A549 (cell line): ENCODE data around the gene CHST10. TPM values are rescaled to one million over a fixed set of nuclear protein-coding genes. Genes with fewer than 3 reads are reported as not detected.

Source experiments
- ATAC-seq, 2 experiments: fragments of 200-7000 bp in 1 of 2; fragments of >200 bp in 1 of 2; cut with Nextera tagmentation in 1 of 2; cut with Tn5 transposase in 1 of 2; 3 replicates each; pipeline versions ENCODE4 v1.8.0 to v1.9.1; 2018 to 2020; ENCODE audit warnings: mild to moderate bottlenecking in 1 of 2, moderate library complexity in 1 of 2
- CTCF ChIA-PET: fragments of 300-600 bp; sonication (Branson Sonifier 250); formaldehyde crosslinking; extraction: SDS; loops from one replicate; lab custom pipeline; 2021; ENCODE audit warnings: antibody characterized with exemption, inconsistent platforms; lab: Yijun Ruan, JAX
- POLR2A ChIA-PET: fragments of 350-600 bp; formaldehyde crosslinking; extraction: SDS; loops from one replicate; lab custom pipeline; 2021; ENCODE audit warnings: antibody characterized with exemption, inconsistent platforms; lab: Yijun Ruan, JAX
- DNase-seq, 2 experiments: peaks; one replicate each; pipeline versions ENCODE4 v3.0.0 to v3.0.0-alpha.2; 2011 to 2016; ENCODE audit warnings: low read depth in 1 of 2, low spot score in 1 of 2
- FAIRE-seq: peaks from 2 replicates; lab custom pipeline; 2011; peaks lifted over from hg19 to GRCh38; lab: Jason Lieb, UNC
- H3K27ac ChIP-seq, 2 experiments: fragments of >200 bp; sonication (Bioruptor Twin); formaldehyde crosslinking; 3 replicates each; pipeline ENCODE4 v1.5.1; 2016 to 2017
- H3K4me1 ChIP-seq: fragments of >200 bp; sonication (Bioruptor Twin); formaldehyde crosslinking; 3 replicates; pipeline ENCODE4 v1.6.1; 2016
- H3K4me2 ChIP-seq: fragments of >200 bp; sonication (Bioruptor Twin); formaldehyde crosslinking; 3 replicates; pipeline ENCODE4 v1.6.1; 2016
- H3K4me3 ChIP-seq: fragments of >200 bp; sonication (Bioruptor Twin); formaldehyde crosslinking; 3 replicates; pipeline ENCODE4 v1.5.1; 2016
- H3K9me3 ChIP-seq: fragments of >200 bp; sonication (Bioruptor Twin); formaldehyde crosslinking; 3 replicates; pipeline ENCODE4 v1.6.1; 2016
- CBX8 ChIP-seq: fragments of 200-600 bp; sonication (generic); IDR thresholded peaks from 2 replicates; pipeline ENCODE4 v1.6.1; 2016
- HOXB5 ChIP-seq: fragments of 250-450 bp; sonication (Bioruptor Pico); IDR thresholded peaks from 2 replicates; pipeline ENCODE4 v1.5.0; 2020; ENCODE audit warnings: mild to moderate bottlenecking, moderate library complexity
- KDM5A ChIP-seq: fragments of 200-600 bp; sonication (generic); IDR thresholded peaks from 2 replicates; pipeline ENCODE4 v1.6.1; 2016; ENCODE audit warnings: antibody characterized with exemption, mild to moderate bottlenecking
- NPAS2 ChIP-seq: fragments of 250-450 bp; sonication (Bioruptor Pico); IDR thresholded peaks from 2 replicates; pipeline ENCODE4 v1.8.0; 2022; ENCODE audit warnings: mild to moderate bottlenecking, moderate library complexity, borderline replicate concordance
- NR3C1 ChIP-seq: fragments of >200 bp; sonication (Bioruptor Twin); formaldehyde crosslinking; IDR thresholded peaks from 3 replicates; pipeline ENCODE4 v1.6.1; 2017
- POLR2A ChIP-seq: IDR thresholded peaks from 2 replicates; pipeline ENCODE4 v1.6.1; 2012; ENCODE audit warnings: mild to moderate bottlenecking, low read length
- POLR2AphosphoS2 ChIP-seq: conservative IDR thresholded peaks from 2 replicates; pipeline ENCODE4 v1.6.1; 2012; ENCODE audit warnings: low read length, improper control_type of control experiment, inconsistent platforms
- RCOR1 ChIP-seq: fragments of 150-350 bp; IDR thresholded peaks from 2 replicates; pipeline ENCODE4 v1.6.1; 2014; ENCODE audit warnings: antibody characterized with exemption, low read length, low read depth
- SMC3 ChIP-seq: fragments of >200 bp; sonication (Bioruptor Twin); formaldehyde crosslinking; IDR thresholded peaks from 3 replicates; pipeline ENCODE4 v1.6.1; 2018; ENCODE audit warnings: inconsistent platforms
- WGBS: methylation state at CpG from one replicate; pipeline ENCODE4 v1.1.6; 2017; ENCODE audit errors: missing lambda C conversion rate; 5-methylcytosine and 5-hydroxymethylcytosine counted together
- polyA plus RNA-seq, 4 experiments: library from polyadenylated mRNA; depleted of rRNA in 3 of 4; stranded (reverse); fragments of >200 nt; fragmentation: RNase III in 1 of 4; extraction: RNeasy Plus Mini Kit Qiagen cat#74134 plus additional on column Dnase treatment in 1 of 4; gene quantifications; 2 replicates in 3 of 4; 3 replicates in 1 of 4; pipeline ENCODE4 v1.2.3, GENCODE V29; 2011 to 2017
- TF ChIP-seq, protein P1 (sequence below): fragments of >200 bp; sonication (Bioruptor Twin); formaldehyde crosslinking; IDR thresholded peaks from 3 replicates; pipeline ENCODE4 v1.5.1; 2016
- TF ChIP-seq, protein P2 (sequence below): fragments of 250-450 bp; sonication (Bioruptor Pico); IDR thresholded peaks from 2 replicates; pipeline ENCODE4 v1.5.0; 2021; ENCODE audit warnings: mild to moderate bottlenecking, moderate library complexity, borderline replicate concordance
- TF ChIP-seq, protein P3 (sequence below): IDR thresholded peaks from 2 replicates; pipeline ENCODE4 v1.6.1; 2012
- TF ChIP-seq, protein P4 (sequence below): fragments of 450-650 bp; IDR thresholded peaks from 2 replicates; pipeline ENCODE4 v1.6.1; 2014; ENCODE audit warnings: antibody characterized with exemption
- TF ChIP-seq, protein P5 (sequence below): fragments of >200 bp; sonication (Bioruptor Twin); formaldehyde crosslinking; IDR thresholded peaks from 3 replicates; pipeline ENCODE4 v1.6.1; 2016

The CHST10 gene
- polyA plus RNA-seq, 2 of the 4 experiments (the other 2 are of a cell fraction), result 16.6 to 24.0 TPM

DNA sequence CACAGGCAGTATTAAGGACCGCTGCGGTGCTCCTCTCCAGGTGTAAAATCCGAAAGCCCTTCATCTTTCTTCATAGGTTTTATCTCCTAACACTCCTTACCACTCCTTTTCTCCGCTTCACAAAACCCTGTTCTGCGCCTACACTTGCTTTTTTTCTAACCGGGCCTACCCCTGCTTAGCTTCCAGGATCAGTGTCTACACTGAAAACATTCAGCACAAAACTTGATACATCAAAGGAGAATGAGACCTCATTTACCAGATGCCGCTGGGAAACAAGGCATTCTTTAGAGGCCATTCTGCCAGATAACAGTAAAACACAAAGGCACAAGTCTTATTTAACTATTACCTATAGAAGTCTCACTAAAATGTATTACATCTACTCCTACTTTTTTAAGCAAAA, 13.1 kb downstream of the CHST10 start (continued):
- TF ChIP-seq, protein P1, sequence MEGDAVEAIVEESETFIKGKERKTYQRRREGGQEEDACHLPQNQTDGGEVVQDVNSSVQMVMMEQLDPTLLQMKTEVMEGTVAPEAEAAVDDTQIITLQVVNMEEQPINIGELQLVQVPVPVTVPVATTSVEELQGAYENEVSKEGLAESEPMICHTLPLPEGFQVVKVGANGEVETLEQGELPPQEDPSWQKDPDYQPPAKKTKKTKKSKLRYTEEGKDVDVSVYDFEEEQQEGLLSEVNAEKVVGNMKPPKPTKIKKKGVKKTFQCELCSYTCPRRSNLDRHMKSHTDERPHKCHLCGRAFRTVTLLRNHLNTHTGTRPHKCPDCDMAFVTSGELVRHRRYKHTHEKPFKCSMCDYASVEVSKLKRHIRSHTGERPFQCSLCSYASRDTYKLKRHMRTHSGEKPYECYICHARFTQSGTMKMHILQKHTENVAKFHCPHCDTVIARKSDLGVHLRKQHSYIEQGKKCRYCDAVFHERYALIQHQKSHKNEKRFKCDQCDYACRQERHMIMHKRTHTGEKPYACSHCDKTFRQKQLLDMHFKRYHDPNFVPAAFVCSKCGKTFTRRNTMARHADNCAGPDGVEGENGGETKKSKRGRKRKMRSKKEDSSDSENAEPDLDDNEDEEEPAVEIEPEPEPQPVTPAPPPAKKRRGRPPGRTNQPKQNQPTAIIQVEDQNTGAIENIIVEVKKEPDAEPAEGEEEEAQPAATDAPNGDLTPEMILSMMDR, result no peak
- TF ChIP-seq KDM5A (no peak), CBX8 (no peak)
- TF ChIP-seq, protein P2, sequence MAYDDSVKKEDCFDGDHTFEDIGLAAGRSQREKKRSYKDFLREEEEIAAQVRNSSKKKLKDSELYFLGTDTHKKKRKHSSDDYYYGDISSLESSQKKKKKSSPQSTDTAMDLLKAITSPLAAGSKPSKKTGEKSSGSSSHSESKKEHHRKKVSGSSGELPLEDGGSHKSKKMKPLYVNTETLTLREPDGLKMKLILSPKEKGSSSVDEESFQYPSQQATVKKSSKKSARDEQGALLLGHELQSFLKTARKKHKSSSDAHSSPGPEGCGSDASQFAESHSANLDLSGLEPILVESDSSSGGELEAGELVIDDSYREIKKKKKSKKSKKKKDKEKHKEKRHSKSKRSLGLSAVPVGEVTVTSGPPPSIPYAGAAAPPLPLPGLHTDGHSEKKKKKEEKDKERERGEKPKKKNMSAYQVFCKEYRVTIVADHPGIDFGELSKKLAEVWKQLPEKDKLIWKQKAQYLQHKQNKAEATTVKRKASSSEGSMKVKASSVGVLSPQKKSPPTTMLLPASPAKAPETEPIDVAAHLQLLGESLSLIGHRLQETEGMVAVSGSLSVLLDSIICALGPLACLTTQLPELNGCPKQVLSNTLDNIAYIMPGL (CRISPR knock-in tag), result no peak

DNA sequence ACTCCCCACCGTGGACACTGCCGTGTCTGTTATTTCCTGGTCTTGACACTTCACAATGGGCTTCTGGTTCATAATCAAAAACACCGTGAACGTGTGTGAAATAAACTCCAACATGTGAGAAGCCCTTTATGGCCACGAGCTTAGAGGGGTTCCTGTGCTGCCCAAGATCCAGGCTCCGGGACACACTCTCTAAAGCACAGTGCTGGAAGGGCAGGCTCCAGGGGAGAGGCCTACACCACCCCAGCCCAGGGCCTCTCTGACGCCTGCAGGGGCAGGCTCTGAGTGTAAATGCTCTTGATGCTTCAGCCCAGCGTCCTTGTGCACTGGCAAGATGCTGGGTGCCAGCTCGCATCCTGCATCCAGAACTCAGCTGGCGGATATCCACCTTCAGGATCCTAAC, 13.7 kb downstream of the CHST10 start:
- Histone ChIP-seq H3K27ac (no peak overlapping the region), H3K4me3 (no peak overlapping the region), H3K4me1 (no peaks in the 10 kb centered on the region), H3K9me3 (no peaks in the 10 kb centered on the region), H3K4me2 (no peak overlapping the region)
- WGBS, result 93% methylated on average over 8 of the region's 10 CpGs
- TF ChIP-seq, protein P2 (CRISPR knock-in tag), result no peak
- ATAC-seq (no peak), DNase-seq (no peak), FAIRE-seq (no peak)
- POLR2A ChIA-PET, result no interaction called here
- CTCF ChIA-PET, result interaction anchor here (0.6 to 2.1 kb wide), 2 partner anchors 9 to 141 kb away, joined by 6 to 7 read pairs; no protein-coding TSS in a partner anchor

DNA sequence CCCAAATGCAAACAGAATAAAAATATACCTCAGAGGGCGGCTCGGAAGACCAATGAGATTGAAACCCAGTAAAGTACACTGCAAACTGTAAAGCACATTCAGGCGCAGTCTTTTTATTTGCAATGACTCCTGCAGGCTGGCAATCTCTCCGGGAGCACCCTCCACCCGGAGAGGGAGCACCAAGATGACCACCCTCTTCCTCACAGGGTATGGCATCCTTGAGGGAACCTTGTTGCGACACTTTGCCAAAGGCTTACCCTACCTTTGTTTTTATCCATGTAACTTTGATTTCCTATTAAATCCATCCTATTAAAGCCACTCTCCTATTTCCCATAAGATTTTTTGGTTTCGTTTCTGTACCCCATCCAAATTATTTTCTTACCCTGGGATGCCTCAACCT, 16.2 kb downstream of the CHST10 start:
- ATAC-seq (no peak), FAIRE-seq (no peak), DNase-seq (no peak)
- H3K4me2 ChIP-seq, result no peak overlapping the region
- POLR2A ChIA-PET, result no interaction called here
- H3K9me3 ChIP-seq, result no peaks in the 10 kb centered on the region
- H3K4me3 ChIP-seq, result no peak overlapping the region
- CTCF ChIA-PET, result interaction anchor here (1.2 kb wide), 1 partner anchor 141 kb away, joined by 3 read pairs; no protein-coding TSS in a partner anchor
- no peak for TF ChIP-seq KDM5A
- no peak for TF ChIP-seq NR3C1
- TF ChIP-seq SMC3, result no peak
- TF ChIP-seq, protein P3, sequence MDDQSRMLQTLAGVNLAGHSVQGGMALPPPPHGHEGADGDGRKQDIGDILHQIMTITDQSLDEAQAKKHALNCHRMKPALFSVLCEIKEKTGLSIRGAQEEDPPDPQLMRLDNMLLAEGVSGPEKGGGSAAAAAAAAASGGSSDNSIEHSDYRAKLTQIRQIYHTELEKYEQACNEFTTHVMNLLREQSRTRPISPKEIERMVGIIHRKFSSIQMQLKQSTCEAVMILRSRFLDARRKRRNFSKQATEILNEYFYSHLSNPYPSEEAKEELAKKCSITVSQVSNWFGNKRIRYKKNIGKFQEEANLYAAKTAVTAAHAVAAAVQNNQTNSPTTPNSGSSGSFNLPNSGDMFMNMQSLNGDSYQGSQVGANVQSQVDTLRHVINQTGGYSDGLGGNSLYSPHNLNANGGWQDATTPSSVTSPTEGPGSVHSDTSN, result no peak
- TF ChIP-seq POLR2AphosphoS2, result no peak
- no peak for TF ChIP-seq RCOR1
- TF ChIP-seq, protein P4, sequence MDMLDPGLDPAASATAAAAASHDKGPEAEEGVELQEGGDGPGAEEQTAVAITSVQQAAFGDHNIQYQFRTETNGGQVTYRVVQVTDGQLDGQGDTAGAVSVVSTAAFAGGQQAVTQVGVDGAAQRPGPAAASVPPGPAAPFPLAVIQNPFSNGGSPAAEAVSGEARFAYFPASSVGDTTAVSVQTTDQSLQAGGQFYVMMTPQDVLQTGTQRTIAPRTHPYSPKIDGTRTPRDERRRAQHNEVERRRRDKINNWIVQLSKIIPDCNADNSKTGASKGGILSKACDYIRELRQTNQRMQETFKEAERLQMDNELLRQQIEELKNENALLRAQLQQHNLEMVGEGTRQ, result no peak
- TF ChIP-seq NPAS2 (CRISPR knock-in tag), result no peak
- no peak for TF ChIP-seq POLR2A
- no peak for TF ChIP-seq HOXB5 (CRISPR knock-in tag)
- TF ChIP-seq, protein P5, sequence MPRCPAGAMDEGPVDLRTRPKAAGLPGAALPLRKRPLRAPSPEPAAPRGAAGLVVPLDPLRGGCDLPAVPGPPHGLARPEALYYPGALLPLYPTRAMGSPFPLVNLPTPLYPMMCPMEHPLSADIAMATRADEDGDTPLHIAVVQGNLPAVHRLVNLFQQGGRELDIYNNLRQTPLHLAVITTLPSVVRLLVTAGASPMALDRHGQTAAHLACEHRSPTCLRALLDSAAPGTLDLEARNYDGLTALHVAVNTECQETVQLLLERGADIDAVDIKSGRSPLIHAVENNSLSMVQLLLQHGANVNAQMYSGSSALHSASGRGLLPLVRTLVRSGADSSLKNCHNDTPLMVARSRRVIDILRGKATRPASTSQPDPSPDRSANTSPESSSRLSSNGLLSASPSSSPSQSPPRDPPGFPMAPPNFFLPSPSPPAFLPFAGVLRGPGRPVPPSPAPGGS, result no peak
- WGBS, result 90% methylated on average over 7 of the region's 7 CpGs
- H3K27ac ChIP-seq, result no peak overlapping the region
- H3K4me1 ChIP-seq, result no peaks in the 10 kb centered on the region
